ENCODE data around the gene SEC24D.

The SEC24D gene

GRCh38 chr4:118842055-118842454 is 6.1 kb upstream of the SEC24D start:
- peak; percentile 86 for DNase-seq

GRCh38 chr4:118839221-118839927 is 3.4 kb upstream of the SEC24D start:
- peak; percentile 27 for DNase-seq

GRCh38 chr4:118837121-118837507 is 1.2 kb upstream of the SEC24D start:
- DNase-seq, result no peak

- peak; percentile 73 for DNase-seq
These were observed 585 bp upstream of the SEC24D start for GRCh38 chr4:118836301-118837120.

GRCh38 chr4:118834960-118835569 is 861 bp downstream of the SEC24D start:
- peak; percentile 92 for DNase-seq

GRCh38 chr4:118834070-118834469 is 1.9 kb downstream of the SEC24D start:
- no peak for DNase-seq

- no peak for DNase-seq
These were observed 2.6 kb downstream of the SEC24D start for GRCh38 chr4:118833192-118833820.

GRCh38 chr4:118829107-118829506 is 6.8 kb downstream of the SEC24D start:
- no peak for DNase-seq

- no peak for DNase-seq
These were observed 9.0 kb downstream of the SEC24D start for GRCh38 chr4:118826723-118827444.

- no peak for DNase-seq
These were observed 10.1 kb downstream of the SEC24D start for GRCh38 chr4:118825799-118826198.

- no peak for DNase-seq
These were observed 11.8 kb downstream of the SEC24D start for GRCh38 chr4:118824141-118824540.

GRCh38 chr4:118823471-118823870 is 12.5 kb downstream of the SEC24D start:
- no peak for DNase-seq

GRCh38 chr4:118821590-118822293 is 14.2 kb downstream of the SEC24D start:
- DNase-seq, result no peak

- no peak for DNase-seq
These were observed 18.6 kb downstream of the SEC24D start for GRCh38 chr4:118817178-118817930.

GRCh38 chr4:118816538-118817177 is 19.3 kb downstream of the SEC24D start:
- DNase-seq, result peak; percentile 75

GRCh38 chr4:118814891-118815290 is 21.0 kb downstream of the SEC24D start:
- DNase-seq, result no peak

- DNase-seq, result no peak
These were observed 21.9 kb downstream of the SEC24D start for GRCh38 chr4:118814058-118814457.

GRCh38 chr4:118813561-118813960 is 22.4 kb downstream of the SEC24D start:
- DNase-seq, result no peak

- DNase-seq, result no peak
These were observed 24.1 kb downstream of the SEC24D start for GRCh38 chr4:118811832-118812231.

- peak; percentile 90 for DNase-seq
These were observed 24.7 kb downstream of the SEC24D start for GRCh38 chr4:118810991-118811764.
